Measurements from ENCODE around the gene IQSEC1.

Gene IQSEC1

DNA sequence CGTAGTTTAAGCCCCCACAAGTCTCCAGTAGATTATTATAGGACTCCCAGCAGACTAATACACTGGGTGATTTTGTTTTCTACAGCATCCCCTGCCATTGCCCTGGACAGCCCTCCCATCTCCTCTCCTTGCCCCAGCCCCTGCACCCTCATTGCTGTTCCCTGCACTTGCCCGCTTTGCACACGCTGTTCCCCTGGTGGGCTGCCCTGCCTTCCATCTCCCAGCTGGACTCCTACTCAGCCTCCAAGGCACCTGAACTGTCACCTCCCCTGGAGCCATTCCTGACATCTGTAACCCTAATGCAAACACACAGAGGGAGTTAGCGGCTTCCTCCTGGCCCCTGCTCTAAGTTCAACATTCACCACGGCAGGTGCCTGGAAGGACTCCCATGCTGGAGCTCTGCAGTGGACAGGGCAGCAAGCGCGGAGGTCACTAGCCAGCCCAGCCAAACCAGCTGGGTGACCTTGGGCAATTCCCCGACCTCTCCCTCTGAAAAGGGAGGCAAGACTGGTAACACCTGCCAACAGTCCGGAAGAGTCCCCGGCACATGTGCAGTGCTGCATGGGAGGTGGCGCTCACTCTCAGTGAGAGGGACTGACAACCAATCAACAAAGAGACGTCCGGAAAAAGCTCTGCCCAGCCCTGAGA lies 38.8 kb upstream of the IQSEC1 start:
- no peak for TF ChIP-seq CTCF (conservative IDR thresholded peaks at IDR 0.05; ENCODE audit: low read depth, low read length)
- DNase-seq (ENCODE audit: low read depth), result no peak
- no peak overlapping the region for H3K4me3 ChIP-seq (ENCODE audit: low read depth, low read length)

DNA sequence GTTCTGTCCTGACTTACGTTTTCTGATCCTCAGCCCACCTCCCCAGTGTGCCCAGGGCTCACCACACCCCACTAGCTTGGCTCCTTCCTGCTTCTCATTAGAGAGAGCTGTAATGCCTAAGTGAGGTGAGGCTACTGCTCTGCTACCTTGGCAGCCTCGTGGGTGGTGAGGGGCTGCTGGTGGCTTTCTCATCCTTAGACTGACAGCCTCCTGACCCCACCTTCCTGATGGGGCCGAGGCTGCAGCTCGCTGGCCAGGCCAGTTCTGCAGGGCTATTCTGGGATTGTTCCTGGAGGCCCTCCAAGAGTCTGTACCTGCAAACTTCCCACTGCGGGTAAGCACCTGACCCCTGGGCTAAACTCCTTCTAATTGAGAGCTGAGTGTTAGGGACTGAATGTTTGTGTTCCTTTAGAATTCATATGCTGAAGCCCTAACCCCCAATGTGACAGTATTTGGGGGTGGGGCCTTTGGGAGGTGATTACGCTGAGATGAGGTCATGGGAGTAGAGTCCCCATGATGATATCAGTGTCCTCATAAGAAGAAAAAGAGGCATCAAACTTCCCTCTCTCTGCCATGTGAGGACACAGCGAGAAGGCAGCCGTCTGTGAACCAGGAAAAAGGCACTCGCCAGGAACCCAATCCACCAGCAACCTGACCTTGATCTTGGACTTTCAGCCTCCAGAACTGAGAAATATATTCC lies 38.1 kb upstream of the IQSEC1 start:
- no peak for TF ChIP-seq CTCF (conservative IDR thresholded peaks at IDR 0.05; ENCODE audit: low read depth, low read length)
- H3K4me3 ChIP-seq (ENCODE audit: low read depth, low read length), result no peak overlapping the region
- DNase-seq (ENCODE audit: low read depth), result no peak

- H3K4me3 ChIP-seq (ENCODE audit: low read depth, low read length), result no peak overlapping the region
- no peak for DNase-seq (ENCODE audit: low read depth)
- no peak for TF ChIP-seq CTCF (conservative IDR thresholded peaks at IDR 0.05; ENCODE audit: low read depth, low read length)
These were observed 37.5 kb upstream of the IQSEC1 start for GRCh38 chr3:13110678-13111116.

DNA sequence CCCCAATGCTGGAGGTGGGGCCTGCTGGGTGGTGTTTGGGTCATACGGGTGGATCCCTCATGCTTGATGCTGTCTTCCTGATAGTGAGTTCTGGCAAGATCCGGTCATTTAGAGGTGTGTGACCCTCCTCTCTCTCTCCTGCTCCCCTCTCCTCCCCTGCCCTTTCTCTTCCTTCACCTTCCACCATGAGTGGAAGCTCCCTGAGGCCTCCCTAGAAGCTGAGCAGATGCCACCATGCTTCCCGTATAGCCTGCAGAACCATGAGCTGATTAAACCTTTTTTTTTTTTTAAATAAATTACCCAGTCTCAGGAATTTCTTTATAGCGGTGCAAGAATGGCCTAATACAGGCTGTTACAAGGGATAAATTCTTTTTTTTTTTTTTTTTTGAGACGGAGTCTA lies 36.3 kb upstream of the IQSEC1 start:
- no peak for DNase-seq (ENCODE audit: low read depth)
- no peak for TF ChIP-seq CTCF (conservative IDR thresholded peaks at IDR 0.05; ENCODE audit: low read depth, low read length)
- H3K4me3 ChIP-seq (ENCODE audit: low read depth, low read length), result no peak overlapping the region

DNA sequence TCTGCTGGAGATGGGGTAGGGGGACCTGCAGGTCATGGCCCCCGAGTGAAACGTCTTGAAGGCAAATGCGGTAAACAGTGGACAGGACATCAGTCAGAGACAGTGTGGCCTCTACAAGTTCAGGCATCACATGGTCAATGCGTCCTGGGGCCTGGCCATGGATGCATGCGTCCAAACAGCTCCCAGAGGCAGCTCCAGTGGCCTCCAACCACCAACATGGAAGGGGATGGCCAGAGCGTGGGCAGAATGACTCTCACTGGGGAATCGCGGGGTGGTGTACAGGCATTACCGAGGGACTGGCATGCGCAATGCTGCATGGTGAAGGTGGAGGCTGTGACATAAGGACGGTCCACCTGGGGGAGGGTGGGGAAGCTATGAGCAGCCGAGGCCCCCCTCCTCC lies 35.6 kb upstream of the IQSEC1 start:
- no peak for DNase-seq (ENCODE audit: low read depth)
- H3K4me3 ChIP-seq (ENCODE audit: low read depth, low read length), result no peak overlapping the region
- no peak for TF ChIP-seq CTCF (conservative IDR thresholded peaks at IDR 0.05; ENCODE audit: low read depth, low read length)

GRCh38 chr3:13107661-13108060 lies 34.4 kb upstream of the IQSEC1 start:
- TF ChIP-seq CTCF (conservative IDR thresholded peaks at IDR 0.05; ENCODE audit: low read depth, low read length), result no peak
- H3K4me3 ChIP-seq (ENCODE audit: low read depth, low read length), result no peak overlapping the region
- no peak for DNase-seq (ENCODE audit: low read depth)
